ENCODE results near the gene SPP1.

The SPP1 gene

DNA sequence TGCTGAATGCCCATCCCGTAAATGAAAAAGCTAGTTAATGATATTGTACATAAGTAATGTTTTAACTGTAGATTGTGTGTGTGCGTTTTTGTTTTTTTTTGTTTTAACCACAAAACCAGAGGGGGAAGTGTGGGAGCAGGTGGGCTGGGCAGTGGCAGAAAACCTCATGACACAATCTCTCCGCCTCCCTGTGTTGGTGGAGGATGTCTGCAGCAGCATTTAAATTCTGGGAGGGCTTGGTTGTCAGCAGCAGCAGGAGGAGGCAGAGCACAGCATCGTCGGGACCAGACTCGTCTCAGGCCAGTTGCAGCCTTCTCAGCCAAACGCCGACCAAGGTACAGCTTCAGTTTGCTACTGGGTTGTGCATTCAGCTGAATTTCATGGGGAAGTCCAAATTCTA, at the start of gene SPP1:
Gene SPP1, plus strand, starts transcription at position 249 of the 400 bp plus-strand sequence. CDS start 1,182 bp downstream, outside the sequence.
- peak; percentile 20 for DNase-seq (ENCODE audit: extremely low spot score)
- POLR2A ChIA-PET = no interaction called here
- CTCF ChIA-PET = interaction anchor here (1.2 kb wide), 1 partner anchor 14 kb away, joined by 3 read pairs; no protein-coding TSS in a partner anchor
- TF ChIP-seq, protein P1, sequence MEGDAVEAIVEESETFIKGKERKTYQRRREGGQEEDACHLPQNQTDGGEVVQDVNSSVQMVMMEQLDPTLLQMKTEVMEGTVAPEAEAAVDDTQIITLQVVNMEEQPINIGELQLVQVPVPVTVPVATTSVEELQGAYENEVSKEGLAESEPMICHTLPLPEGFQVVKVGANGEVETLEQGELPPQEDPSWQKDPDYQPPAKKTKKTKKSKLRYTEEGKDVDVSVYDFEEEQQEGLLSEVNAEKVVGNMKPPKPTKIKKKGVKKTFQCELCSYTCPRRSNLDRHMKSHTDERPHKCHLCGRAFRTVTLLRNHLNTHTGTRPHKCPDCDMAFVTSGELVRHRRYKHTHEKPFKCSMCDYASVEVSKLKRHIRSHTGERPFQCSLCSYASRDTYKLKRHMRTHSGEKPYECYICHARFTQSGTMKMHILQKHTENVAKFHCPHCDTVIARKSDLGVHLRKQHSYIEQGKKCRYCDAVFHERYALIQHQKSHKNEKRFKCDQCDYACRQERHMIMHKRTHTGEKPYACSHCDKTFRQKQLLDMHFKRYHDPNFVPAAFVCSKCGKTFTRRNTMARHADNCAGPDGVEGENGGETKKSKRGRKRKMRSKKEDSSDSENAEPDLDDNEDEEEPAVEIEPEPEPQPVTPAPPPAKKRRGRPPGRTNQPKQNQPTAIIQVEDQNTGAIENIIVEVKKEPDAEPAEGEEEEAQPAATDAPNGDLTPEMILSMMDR (IDR thresholded peaks at IDR 0.05; ENCODE audit: control extremely low read depth, extremely low read depth, low read depth, missing control alignments) = no peak

GRCh38 chr4:87926554-87927098, 48.9 kb upstream of the SPP1 start:
- TF ChIP-seq, protein P1 (IDR thresholded peaks at IDR 0.05; ENCODE audit: control extremely low read depth, extremely low read depth, low read depth, missing control alignments) = no peak
- POLR2A ChIA-PET = no interaction called here
- CTCF ChIA-PET = no interaction called here
- no peak for DNase-seq (ENCODE audit: extremely low spot score)

GRCh38 chr4:87930629-87931028, 44.9 kb upstream of the SPP1 start:
- ChIA-PET CTCF (no interaction called here), POLR2A (no interaction called here)
- DNase-seq (ENCODE audit: extremely low spot score) = no peak
- TF ChIP-seq, protein P1 (IDR thresholded peaks at IDR 0.05; ENCODE audit: control extremely low read depth, extremely low read depth, low read depth, missing control alignments) = no peak

DNA sequence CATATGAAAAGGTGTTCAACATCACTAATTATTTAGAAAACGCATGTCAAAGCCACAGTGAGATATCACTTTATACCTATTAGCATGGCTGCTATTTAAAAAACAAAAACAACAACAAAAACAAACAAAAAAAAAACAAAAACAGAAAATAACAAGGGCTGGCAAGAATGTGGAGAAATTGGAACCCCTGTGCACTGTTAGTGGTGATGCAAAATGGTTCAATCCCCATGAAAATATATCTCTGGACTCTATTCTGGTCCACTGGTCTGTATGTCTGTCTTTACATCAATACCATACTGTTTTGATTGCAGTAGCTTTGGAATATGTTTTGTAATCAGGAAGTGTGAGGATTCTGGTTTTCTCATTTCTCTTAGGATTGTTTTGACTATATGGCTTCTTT, 43.6 kb upstream of the SPP1 start:
- POLR2A ChIA-PET = no interaction called here
- DNase-seq (ENCODE audit: extremely low spot score) = no peak
- TF ChIP-seq, protein P1 (IDR thresholded peaks at IDR 0.05; ENCODE audit: control extremely low read depth, extremely low read depth, low read depth, missing control alignments) = no peak
- CTCF ChIA-PET = no interaction called here

GRCh38 chr4:87932718-87933141, 42.8 kb upstream of the SPP1 start:
- ChIA-PET POLR2A (no interaction called here), CTCF (no interaction called here)
- TF ChIP-seq, protein P1 (IDR thresholded peaks at IDR 0.05; ENCODE audit: control extremely low read depth, extremely low read depth, low read depth, missing control alignments) = no peak
- no peak for DNase-seq (ENCODE audit: extremely low spot score)

- TF ChIP-seq, protein P1 (IDR thresholded peaks at IDR 0.05; ENCODE audit: control extremely low read depth, extremely low read depth, low read depth, missing control alignments) = no peak
- POLR2A ChIA-PET = no interaction called here
- DNase-seq (ENCODE audit: extremely low spot score) = no peak
- CTCF ChIA-PET = no interaction called here
These were observed 42.2 kb upstream of the SPP1 start for GRCh38 chr4:87933337-87933736.
